ENCODE measurements around the gene EIF5A2. TPM values are rescaled to one million over a fixed set of nuclear protein-coding genes. Genes with fewer than 3 reads are reported as not detected.

The EIF5A2 gene
- total and polyA plus RNA-seq, 2 donors (not counting 1 experiment from before 2014, with no cell fraction given) = 1.7 to 4.1 TPM

DNA sequence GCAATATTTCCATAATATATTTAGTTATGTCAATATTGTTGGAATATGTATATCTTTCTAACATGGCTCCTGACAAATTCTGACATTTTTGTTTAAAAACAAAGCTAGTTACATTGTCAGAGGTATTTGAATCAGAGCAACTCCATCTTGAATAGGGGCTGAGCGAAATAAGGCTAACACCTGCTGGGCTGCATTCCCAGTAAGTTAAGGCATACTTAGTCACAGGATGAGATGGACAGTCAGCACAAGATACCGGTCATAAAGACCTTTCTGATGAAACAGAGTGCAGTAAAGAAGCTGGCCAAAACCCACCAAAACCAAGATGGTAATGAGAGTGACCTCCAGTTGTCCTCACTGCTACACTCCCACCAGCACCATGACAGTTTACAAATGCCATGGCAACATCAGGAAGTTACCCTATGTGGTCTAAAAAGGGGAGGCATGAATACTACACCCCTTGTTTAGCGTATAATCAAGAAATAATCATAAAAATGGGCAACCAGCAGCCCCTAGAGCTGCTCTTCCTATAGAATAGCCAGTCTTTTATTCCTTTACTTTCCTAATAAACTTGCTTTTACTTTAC is 68.8 kb downstream of the EIF5A2 start:
- no peak overlapping the region for H3K9ac ChIP-seq (ENCODE audit: low read length)
- Mint-ChIP-seq H3K27me3 (peaks cover 29% of the 10 kb centered on the region), H3K4me3 (no peak overlapping the region), H3K4me1 (no peaks in the 10 kb centered on the region), H3K9me3 (ENCODE audit: insufficient read depth) (no peaks in the 10 kb centered on the region), H3K27ac (no peak overlapping the region)
- H3K4me1 ChIP-seq (ENCODE audit: control insufficient read depth in 2 of 2, insufficient read depth in 2 of 2, low read length in 2 of 2) = no peaks in the 10 kb centered on the region
- no peaks in the 10 kb centered on the region for H3K36me3 ChIP-seq (replicated peaks in 1 of 2; ENCODE audit: control extremely low read depth in 1 of 2, control insufficient read depth in 1 of 2, extremely low read depth in 1 of 2, insufficient read depth in 2 of 2, low read length in 1 of 2)
- no peak overlapping the region for H3K4me3 ChIP-seq (ENCODE audit: control extremely low read depth in 1 of 5, extremely low read depth in 1 of 5, insufficient read depth in 1 of 5, low read depth in 2 of 5, low read length in 4 of 5)
- ChIA-PET POLR2A (no interaction called here), CTCF (no interaction called here)
- 100% methylated on average over 3 of the region's 3 CpGs for WGBS (ENCODE audit: insufficient coverage)
- H3K79me2 ChIP-seq (ENCODE audit: control insufficient read depth, insufficient read depth, low read length) = no peaks in the 10 kb centered on the region
- ATAC-seq (ENCODE audit: low read depth) (no peak), DNase-seq (no peak)
- no peak overlapping the region for H2AFZ ChIP-seq (ENCODE audit: insufficient read depth, low read depth, low read length, poor library complexity, severe bottlenecking)
- peaks cover 0 to 8% (median 2%) of the 10 kb centered on the region in 4 experiments for H3K27me3 ChIP-seq (replicated peaks in 1 of 4; ENCODE audit: control extremely low read depth in 1 of 4, control insufficient read depth in 3 of 4, insufficient read depth in 4 of 4, low read length in 3 of 4)
- H3K27ac ChIP-seq (ENCODE audit: low read length in 2 of 2) = no peak overlapping the region
- H3K9me3 ChIP-seq (ENCODE audit: control extremely low read depth in 1 of 3, control insufficient read depth in 2 of 3, insufficient read depth in 1 of 3, low read length in 2 of 3) = no peaks in the 10 kb centered on the region
- intact Hi-C loops (cut with micrococcal nuclease) = no loop called here
- TF ChIP-seq, protein P1, sequence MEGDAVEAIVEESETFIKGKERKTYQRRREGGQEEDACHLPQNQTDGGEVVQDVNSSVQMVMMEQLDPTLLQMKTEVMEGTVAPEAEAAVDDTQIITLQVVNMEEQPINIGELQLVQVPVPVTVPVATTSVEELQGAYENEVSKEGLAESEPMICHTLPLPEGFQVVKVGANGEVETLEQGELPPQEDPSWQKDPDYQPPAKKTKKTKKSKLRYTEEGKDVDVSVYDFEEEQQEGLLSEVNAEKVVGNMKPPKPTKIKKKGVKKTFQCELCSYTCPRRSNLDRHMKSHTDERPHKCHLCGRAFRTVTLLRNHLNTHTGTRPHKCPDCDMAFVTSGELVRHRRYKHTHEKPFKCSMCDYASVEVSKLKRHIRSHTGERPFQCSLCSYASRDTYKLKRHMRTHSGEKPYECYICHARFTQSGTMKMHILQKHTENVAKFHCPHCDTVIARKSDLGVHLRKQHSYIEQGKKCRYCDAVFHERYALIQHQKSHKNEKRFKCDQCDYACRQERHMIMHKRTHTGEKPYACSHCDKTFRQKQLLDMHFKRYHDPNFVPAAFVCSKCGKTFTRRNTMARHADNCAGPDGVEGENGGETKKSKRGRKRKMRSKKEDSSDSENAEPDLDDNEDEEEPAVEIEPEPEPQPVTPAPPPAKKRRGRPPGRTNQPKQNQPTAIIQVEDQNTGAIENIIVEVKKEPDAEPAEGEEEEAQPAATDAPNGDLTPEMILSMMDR (IDR thresholded peaks at IDR 0.05) = no peak
- no peak for TF ChIP-seq EZH2 (IDR thresholded peaks at IDR 0.05; ENCODE audit: borderline replicate concordance, insufficient read depth, low read depth, low read length, poor library complexity, severe bottlenecking)
- no peak overlapping the region for H3K4me2 ChIP-seq (replicated peaks; ENCODE audit: low read depth, low read length, poor library complexity, severe bottlenecking)
- no peaks in the 10 kb centered on the region for H4K20me1 ChIP-seq (ENCODE audit: control insufficient read depth, insufficient read depth, low read length, poor library complexity, severe bottlenecking)

Other genes with a start within 250 kb of the EIF5A2 start
- 43.3 and 46.1 TPM in 2 replicates for gene RPL22L1, start 38.4 kb downstream of the EIF5A2 start, total RNA-seq
- gene RPL22L1, start 38.4 kb downstream of the EIF5A2 start, polyA plus RNA-seq = 147 and 200 TPM in 2 replicates
- not detected in 2 replicates for gene SLC2A2, start 118.1 kb upstream of the EIF5A2 start, total RNA-seq
- gene SLC2A2, start 118.1 kb upstream of the EIF5A2 start, polyA plus RNA-seq = not detected in 2 replicates